ENCODE measurements around the gene ZER1.

GRCh38 chr9:128716581-128717254, 55.0 kb downstream of the ZER1 start:
- TF ChIP-seq POLR2A (IDR thresholded peaks at IDR 0.05) (no peak), CTCF (IDR thresholded peaks at IDR 0.05 in 4 of 5, conservative IDR thresholded peaks at IDR 0.05 in 1 of 5) (no peak)

Data from gastrocnemius medialis (tissue), 4 donors.